B cell (primary cell): Measurements from ENCODE around the gene ERC2.

Experiments
- EZH2 ChIP-seq: IDR thresholded peaks from 2 replicates; pipeline ENCODE4 v1.6.1; 2012; ENCODE audit warnings: borderline replicate concordance, low read depth, mild to moderate bottlenecking, moderate library complexity, low read length; ENCODE audit not compliant: insufficient read depth, poor library complexity, severe bottlenecking
- TF ChIP-seq, protein P1 (sequence below): fragments of 200-600 bp; IDR thresholded peaks from one replicate; pipeline ENCODE4 v1.8.0; 2022; ENCODE audit warnings: antibody characterized with exemption, mild to moderate bottlenecking

DNA sequence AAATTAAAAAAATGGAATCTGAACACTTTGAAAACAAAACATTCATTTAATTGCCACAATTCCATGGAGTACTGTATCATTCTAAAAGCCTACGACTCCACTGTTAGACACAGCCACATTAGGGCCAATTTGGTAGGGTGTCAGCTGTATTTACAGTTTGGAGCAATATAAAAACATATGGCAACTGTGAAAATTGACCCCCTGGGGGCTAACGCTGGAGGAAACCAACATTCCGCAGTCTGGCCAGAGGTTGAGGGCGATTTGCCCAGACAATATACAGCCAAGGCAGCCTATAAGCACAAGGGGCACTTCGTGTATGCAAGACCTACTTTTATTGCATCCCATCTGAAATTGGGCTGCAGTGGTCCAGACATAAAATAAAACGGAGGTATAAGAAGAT is 504.7 kb downstream of the ERC2 start:
- no peak for TF ChIP-seq EZH2
- TF ChIP-seq, protein P1, sequence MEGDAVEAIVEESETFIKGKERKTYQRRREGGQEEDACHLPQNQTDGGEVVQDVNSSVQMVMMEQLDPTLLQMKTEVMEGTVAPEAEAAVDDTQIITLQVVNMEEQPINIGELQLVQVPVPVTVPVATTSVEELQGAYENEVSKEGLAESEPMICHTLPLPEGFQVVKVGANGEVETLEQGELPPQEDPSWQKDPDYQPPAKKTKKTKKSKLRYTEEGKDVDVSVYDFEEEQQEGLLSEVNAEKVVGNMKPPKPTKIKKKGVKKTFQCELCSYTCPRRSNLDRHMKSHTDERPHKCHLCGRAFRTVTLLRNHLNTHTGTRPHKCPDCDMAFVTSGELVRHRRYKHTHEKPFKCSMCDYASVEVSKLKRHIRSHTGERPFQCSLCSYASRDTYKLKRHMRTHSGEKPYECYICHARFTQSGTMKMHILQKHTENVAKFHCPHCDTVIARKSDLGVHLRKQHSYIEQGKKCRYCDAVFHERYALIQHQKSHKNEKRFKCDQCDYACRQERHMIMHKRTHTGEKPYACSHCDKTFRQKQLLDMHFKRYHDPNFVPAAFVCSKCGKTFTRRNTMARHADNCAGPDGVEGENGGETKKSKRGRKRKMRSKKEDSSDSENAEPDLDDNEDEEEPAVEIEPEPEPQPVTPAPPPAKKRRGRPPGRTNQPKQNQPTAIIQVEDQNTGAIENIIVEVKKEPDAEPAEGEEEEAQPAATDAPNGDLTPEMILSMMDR: no peak
